GM12878 (cell line): Measurements from ENCODE around the gene CFAP91. TPM values are rescaled to one million over a fixed set of nuclear protein-coding genes. Genes with fewer than 3 reads are reported as not detected.

Experiments
- ATAC-seq: fragments of 200-7000 bp; cut with Tn5 transposase; 3 replicates; pipeline ENCODE4 v1.9.1; 2020; ENCODE audit warnings: mild to moderate bottlenecking, moderate library complexity
- BruUV-seq: library from RNA; stranded (reverse); fragments of 400-500 nt; replicated peaks from 2 replicates; lab custom pipeline; 2021; lab: Mats Ljungman, UMichigan
- CTCF ChIA-PET: fragments of 300-600 bp; sonication (Branson Sonifier 250); formaldehyde crosslinking; extraction: SDS; loops from one replicate; lab custom pipeline; 2021; ENCODE audit warnings: inconsistent platforms; lab: Yijun Ruan, JAX
- POLR2A ChIA-PET: fragments of 350-600 bp; formaldehyde crosslinking; extraction: SDS; loops from one replicate; lab custom pipeline; 2021; ENCODE audit warnings: inconsistent platforms; lab: Charles Lee
- RAD21 ChIA-PET: fragments of 300-600 bp; sonication (Branson Sonifier 250); formaldehyde crosslinking; loops from one replicate; lab custom pipeline; 2023; ENCODE audit warnings: antibody characterized with exemption; ENCODE audit not compliant: unreplicated experiment; lab: Charles Lee
- SMC1A ChIA-PET: fragments of 300-600 bp; sonication (Branson Sonifier 250); formaldehyde crosslinking; loops from one replicate; lab custom pipeline; 2023; ENCODE audit not compliant: unreplicated experiment, uncharacterized antibody; lab: Charles Lee
- DNase-seq: peaks from one replicate; pipeline ENCODE4 v3.0.0-alpha.2; 2011; ENCODE audit warnings: low read depth, low spot score
- FAIRE-seq: peaks from 3 replicates; lab custom pipeline; 2011; peaks lifted over from hg19 to GRCh38; lab: Jason Lieb, UNC
- H2AFZ ChIP-seq: 2 replicates; pipeline ENCODE4 v1.6.0; 2011; ENCODE audit warnings: low read depth, low read length, control low read depth; ENCODE audit not compliant: control insufficient read depth
- H3K27ac ChIP-seq: 2 replicates; pipeline ENCODE4 v1.5.1; 2011; ENCODE audit warnings: control low read depth; ENCODE audit not compliant: control insufficient read depth, insufficient read depth
- H3K27me3 ChIP-seq, 2 experiments: replicated peaks in 1 of 2; 2 replicates each; pipeline versions ENCODE4 v1.6.0 to v1.6.1; 2011; ENCODE audit warnings: low read length in 1 of 2; ENCODE audit not compliant: control insufficient read depth in 2 of 2, insufficient read depth in 2 of 2
- H3K36me3 ChIP-seq, 2 experiments: 2 replicates each; pipeline ENCODE4 v1.5.1; 2011; ENCODE audit warnings: low read length in 1 of 2; ENCODE audit not compliant: control insufficient read depth in 2 of 2, insufficient read depth in 2 of 2
- H3K4me1 ChIP-seq: 2 replicates; pipeline ENCODE4 v1.6.1; 2011; ENCODE audit warnings: mild to moderate bottlenecking, low read length, moderate library complexity, mixed read lengths; ENCODE audit not compliant: control insufficient read depth, insufficient read depth
- H3K4me2 ChIP-seq: 2 replicates; pipeline ENCODE4 v1.6.0; 2011; ENCODE audit warnings: control low read depth; ENCODE audit not compliant: control insufficient read depth, insufficient read depth
- H3K4me3 ChIP-seq: fragments of 200-600 bp; sonication (generic); 2 replicates; pipeline ENCODE4 v1.5.1; 2016
- H3K79me2 ChIP-seq: 2 replicates; pipeline ENCODE4 v1.6.0; 2011; ENCODE audit warnings: low read length; ENCODE audit not compliant: control insufficient read depth, insufficient read depth
- H3K9ac ChIP-seq: 2 replicates; pipeline ENCODE4 v1.8.0; 2011; ENCODE audit warnings: low read length, control low read depth, mixed read lengths; ENCODE audit not compliant: control insufficient read depth, insufficient read depth
- H3K9me3 ChIP-seq: replicated peaks from 3 replicates; pipeline ENCODE4 v1.5.1; 2011; ENCODE audit warnings: mild to moderate bottlenecking, low read length; ENCODE audit not compliant: control insufficient read depth, insufficient read depth
- H4K20me1 ChIP-seq: 2 replicates; pipeline ENCODE4 v1.6.0; 2011; ENCODE audit not compliant: control insufficient read depth, insufficient read depth
- ASH2L ChIP-seq: fragments of 300-600, 200-600 bp; sonication (generic); IDR thresholded peaks from 2 replicates; pipeline ENCODE4 v1.6.1; 2017; ENCODE audit warnings: low read depth, mild to moderate bottlenecking, borderline replicate concordance
- CBFB ChIP-seq: IDR thresholded peaks from 2 replicates; pipeline ENCODE4 v1.6.1; 2016; ENCODE audit warnings: antibody characterized with exemption, low read depth
- CEBPB ChIP-seq, 2 experiments: fragments of 150-350 bp in 1 of 2; IDR thresholded peaks; 2 replicates each; pipeline ENCODE4 v1.6.1; 2012 to 2014; ENCODE audit warnings: low read depth in 2 of 2, low read length in 2 of 2, borderline replicate concordance in 1 of 2, inconsistent platforms in 1 of 2
- EZH2 ChIP-seq: IDR thresholded peaks from 2 replicates; pipeline ENCODE4 v1.6.1; 2012; ENCODE audit warnings: low read depth, mild to moderate bottlenecking, control low read depth, inconsistent platforms, low read length, borderline replicate concordance; ENCODE audit not compliant: control insufficient read depth
- FOXK2 ChIP-seq: fragments of 450-650 bp; IDR thresholded peaks from 2 replicates; pipeline ENCODE4 v1.6.1; 2017; ENCODE audit warnings: mild to moderate bottlenecking, moderate library complexity
- IKZF2 ChIP-seq, 2 experiments: fragments of 450-650 bp; IDR thresholded peaks; 2 replicates each; pipeline ENCODE4 v1.6.1; 2017; ENCODE audit warnings: mild to moderate bottlenecking in 2 of 2, moderate library complexity in 2 of 2
- MTA3 ChIP-seq: IDR thresholded peaks from 2 replicates; pipeline ENCODE4 v1.6.1; 2012; ENCODE audit warnings: low read length, inconsistent platforms, borderline replicate concordance
- SMAD5 ChIP-seq: IDR thresholded peaks from 2 replicates; pipeline ENCODE4 v1.6.1; 2016; ENCODE audit warnings: antibody characterized with exemption, low read depth
- YY1 ChIP-seq: IDR thresholded peaks from 2 replicates; pipeline ENCODE4 v1.6.1; 2011; ENCODE audit warnings: low read depth, mild to moderate bottlenecking, low read length
- WGBS: methylation state at CpG from one replicate; pipeline ENCODE4 v1.1.6; 2016; ENCODE audit warnings: low lambda C conversion rate; ENCODE audit not compliant: insufficient replicate concordance, insufficient coverage; ENCODE audit errors: missing lambda C conversion rate; 5-methylcytosine and 5-hydroxymethylcytosine counted together
- in situ Hi-C: fragments of 300-500 bp; cut with MboI; formaldehyde crosslinking; loops from 9 replicates; pipeline ENCODE4 v1.14.3; 2018; ENCODE audit warnings: mixed read lengths
- intact Hi-C: fragments of 100-400 bp; cut with micrococcal nuclease; formaldehyde crosslinking; loops from one replicate; pipeline ENCODE4 v1.14.2; 2022; ENCODE audit not compliant: unreplicated experiment
- polyA plus RNA-seq, 11 experiments: library from polyadenylated mRNA; depleted of rRNA in 4 of 11; unstranded in 6 of 11; stranded (reverse) in 5 of 11; fragments of >200 nt; fragmentation: Nextera tagmentation in 4 of 11; fragmentation: Illumina TruSeq in 1 of 11; extraction: Ambion mirVana in 4 of 11; extraction: Trizol in 1 of 11; gene quantifications; 1 replicate in 1 of 11; 2 replicates in 10 of 11; pipeline versions ENCODE4 v1.2.1 to v1.2.3, GENCODE V29; 2011 to 2016; ENCODE audit warnings: inconsistent platforms in 2 of 11, missing spikeins in 2 of 11, low read depth in 1 of 11
- total RNA-seq, 4 experiments: library from RNA; depleted of rRNA in 3 of 4; stranded (reverse); fragments of >200 nt in 3 of 4; fragmentation: Illumina TruSeq in 1 of 4; extraction: Trizol in 1 of 4; gene quantifications; 2 replicates each; pipeline versions ENCODE4 v1.2.1 to v1.2.3, GENCODE V29; 2013 to 2021

Gene CFAP91
- total and polyA plus RNA-seq, 10 of the 15 experiments (the other 5 are each of a cell fraction or from before 2014, with no cell fraction given): 0.03 to 2.2 (median 0.92) TPM

- RAD21 ChIA-PET: interaction anchor here (0.6 to 5.4 kb wide), 5 partner anchors 14 to 60 kb away, joined by 3 to 44 read pairs (median 4); partner anchors contain the start of gene COX17
- in situ Hi-C loops: no loop called here
- Histone ChIP-seq H3K36me3 (no peaks in the 10 kb centered on the region; a peak in 1 of 4 replicates), H3K4me3 (no peak within 1 kb of the TSS), H3K9ac (no peak within 1 kb of the TSS), H4K20me1 (no peaks in the 10 kb centered on the region), H3K4me1 (peaks cover 34% of the 10 kb centered on the region), H3K27me3 (no peaks in the 10 kb centered on the region), H2AFZ (no peak within 1 kb of the TSS), H3K79me2 (no peaks in the 10 kb centered on the region), H3K4me2 (no peak within 1 kb of the TSS), H3K9me3 (no peaks in the 10 kb centered on the region), H3K27ac (0 out of 2 replicates have a peak within 1 kb of the TSS, but pooled peaks have one; percentile 15)
- CTCF ChIA-PET: interaction anchor here (1.4 to 9.5 kb wide), 3 partner anchors 13 to 61 kb away, joined by 7 to 71 read pairs (median 8); partner anchors contain the start of gene PLA1A
- no peak for TF ChIP-seq FOXK2
- TF ChIP-seq YY1: no peak
- no peak for TF ChIP-seq EZH2
- no peak for TF ChIP-seq IKZF2 (IDR thresholded peaks at IDR 0.05)
- no peak for TF ChIP-seq MTA3
- TF ChIP-seq ASH2L: no peak
- TF ChIP-seq CEBPB (IDR thresholded peaks at IDR 0.05; ENCODE audit: borderline replicate concordance in 1 of 2, low read depth in 2 of 2, low read length in 2 of 2): no peak
- no peak for TF ChIP-seq SMAD5
- TF ChIP-seq CBFB: no peak
- BruUV-seq: no TSS peak
- ATAC-seq (no peak), DNase-seq (no peak), FAIRE-seq (no peak)
- POLR2A ChIA-PET: interaction anchor here (0.7 to 4.3 kb wide), 4 partner anchors 11 to 162 kb away, joined by 3 to 25 read pairs (median 4); partner anchors contain the start of genes COX17 and TIMMDC1
- SMC1A ChIA-PET: interaction anchor here (0.9 to 1.6 kb wide), 8 partner anchors 10 to 72 kb away, joined by 3 to 9 read pairs (median 4); no protein-coding TSS in a partner anchor
- WGBS: 92% methylated on average over 8 of the region's 9 CpGs
- intact Hi-C loops: no loop called here
Observed at GRCh38 chr3:119660474-119661440, 42.1 kb upstream of the CFAP91 start, which contains the start of gene POPDC2. Gene POPDC2, minus strand, starts transcription at chr3:119660589. Its CDS starts 166 bp downstream, at chr3:119660423.
